Esophagus muscularis mucosa (tissue), 4 donors: Measurements from ENCODE around the gene PPDPF. TPM values are rescaled to one million over a fixed set of nuclear protein-coding genes. Genes with fewer than 3 reads are reported as not detected.

ENCODE experiments used
- DNase-seq: peaks from one replicate; pipeline ENCODE4 v3.0.0-alpha.2; 2017; ENCODE audit errors: extremely low spot score
- H3K27ac ChIP-seq, 4 donors: fragments of 200-600 bp; sonication (generic); replicated peaks in 1 of 4; 1 replicate in 3 of 4; 2 replicates in 1 of 4; pipeline ENCODE4 v1.5.1; 2016 to 2019; ENCODE audit warnings: mild to moderate bottlenecking in 1 of 4
- H3K27me3 ChIP-seq, 4 donors: fragments of 200-600 bp; sonication (generic); one replicate each; pipeline versions ENCODE4 v1.5.1 to v1.6.0; 2016 to 2019
- H3K36me3 ChIP-seq, 4 donors: fragments of 200-600 bp; sonication (generic); one replicate each; pipeline ENCODE4 v1.5.1; 2016 to 2019
- H3K4me1 ChIP-seq, 4 donors: fragments of 200-600 bp; sonication (generic); one replicate each; pipeline ENCODE4 v1.5.1; 2016 to 2019
- H3K4me3 ChIP-seq, 4 donors: fragments of 200-600 bp; sonication (generic); 1 replicate in 2 of 4; 2 replicates in 2 of 4; pipeline ENCODE4 v1.5.1; 2016 to 2019; ENCODE audit warnings: mild to moderate bottlenecking in 4 of 4, moderate library complexity in 1 of 4
- H3K9me3 ChIP-seq, 4 donors: fragments of 200-600 bp; sonication (generic); 1 replicate in 3 of 4; 2 replicates in 1 of 4; pipeline ENCODE4 v1.5.1; 2016 to 2019
- CTCF ChIP-seq, 3 experiments: fragments of 200-600 bp in 2 of 3; fragments of 450-650 bp in 1 of 3; sonication (generic) in 2 of 3; IDR thresholded peaks; one replicate each; pipeline ENCODE4 v1.5.1; 2017 to 2019; ENCODE audit warnings: antibody characterized with exemption in 3 of 3, mild to moderate bottlenecking in 2 of 3, moderate library complexity in 1 of 3
- EP300 ChIP-seq: sonication (generic); formaldehyde crosslinking; IDR thresholded peaks from one replicate; pipeline ENCODE4 v1.6.1; 2017; ENCODE audit warnings: antibody characterized with exemption
- POLR2A ChIP-seq: fragments of 450-650 bp; IDR thresholded peaks from one replicate; pipeline ENCODE4 v1.6.1; 2017; ENCODE audit warnings: antibody characterized with exemption, moderate library complexity, mild to moderate bottlenecking, low read depth
- POLR2AphosphoS5 ChIP-seq, 2 donors: sonication (generic); formaldehyde crosslinking; IDR thresholded peaks; one replicate each; pipeline ENCODE4 v1.6.1; 2017; ENCODE audit warnings: antibody characterized with exemption in 2 of 2
- WGBS: methylation state at CpG from one replicate; pipeline ENCODE4 v1.1.5; 2018; 5-methylcytosine and 5-hydroxymethylcytosine counted together
- intact Hi-C: fragments of 100-400 bp; cut with DNase I; formaldehyde crosslinking; loops from one replicate; pipeline ENCODE4 v1.15.1; 2023
- total RNA-seq, 4 donors: library from RNA; depleted of rRNA; stranded (reverse); fragments of >200 nt; gene quantifications; one replicate each; pipeline versions ENCODE4 v1.1.0 to v1.2.1, GENCODE V29; 2016

The PPDPF gene
- total RNA-seq, 4 donors from 2014 or later, result 150 to 291 (median 270) TPM

DNA sequence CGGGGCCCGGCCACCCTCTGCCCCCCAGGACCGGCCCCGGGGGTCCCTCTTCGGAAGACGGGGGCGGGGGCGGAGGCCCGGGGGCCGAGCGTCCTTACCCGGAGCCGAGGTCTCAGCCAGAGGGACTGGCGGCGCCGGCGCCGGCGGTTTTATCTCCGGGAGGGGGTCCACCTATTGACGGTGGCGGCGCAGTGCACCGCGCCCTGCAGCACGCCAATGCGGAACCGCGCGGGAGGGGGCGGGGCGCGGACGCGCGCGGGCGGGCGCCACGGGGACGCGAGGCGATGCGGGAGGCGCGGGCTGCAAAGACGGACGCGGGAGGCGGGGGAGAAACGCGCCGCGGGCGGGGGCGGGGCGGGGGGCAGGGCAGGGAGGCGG lies 21.6 kb upstream of the PPDPF start, which contains the start of gene EEF1A2:
Gene EEF1A2 (minus strand): TSS at position 124 of the 378 bp plus-strand sequence. CDS start 1,320 bp downstream, outside the sequence.
- Histone ChIP-seq H3K4me1 (peaks cover 30 to 54% (median 43%) of the 10 kb centered on the region in 4 donors), H3K9me3 (peaks cover 0 to under 1% (median 0%) of the 10 kb centered on the region in 4 donors), H3K36me3 (peaks cover 0 to 20% (median 0%) of the 10 kb centered on the region in 4 donors), H3K27ac (no peak within 1 kb of the TSS), H3K4me3 (peak within 1 kb of the TSS; percentile 51 to 64 (median 52)), H3K27me3 (peaks cover 4 to 95% (median 35%) of the 10 kb centered on the region in 4 donors)
- DNase-seq, result no peak
- intact Hi-C loops, result no loop called here
- TF ChIP-seq POLR2A (no peak), CTCF (IDR thresholded peaks at IDR 0.05) (peak in 1 of 3 experiments; percentile 31)
- 6% methylated on average over 21 of the region's 58 CpGs for WGBS

DNA sequence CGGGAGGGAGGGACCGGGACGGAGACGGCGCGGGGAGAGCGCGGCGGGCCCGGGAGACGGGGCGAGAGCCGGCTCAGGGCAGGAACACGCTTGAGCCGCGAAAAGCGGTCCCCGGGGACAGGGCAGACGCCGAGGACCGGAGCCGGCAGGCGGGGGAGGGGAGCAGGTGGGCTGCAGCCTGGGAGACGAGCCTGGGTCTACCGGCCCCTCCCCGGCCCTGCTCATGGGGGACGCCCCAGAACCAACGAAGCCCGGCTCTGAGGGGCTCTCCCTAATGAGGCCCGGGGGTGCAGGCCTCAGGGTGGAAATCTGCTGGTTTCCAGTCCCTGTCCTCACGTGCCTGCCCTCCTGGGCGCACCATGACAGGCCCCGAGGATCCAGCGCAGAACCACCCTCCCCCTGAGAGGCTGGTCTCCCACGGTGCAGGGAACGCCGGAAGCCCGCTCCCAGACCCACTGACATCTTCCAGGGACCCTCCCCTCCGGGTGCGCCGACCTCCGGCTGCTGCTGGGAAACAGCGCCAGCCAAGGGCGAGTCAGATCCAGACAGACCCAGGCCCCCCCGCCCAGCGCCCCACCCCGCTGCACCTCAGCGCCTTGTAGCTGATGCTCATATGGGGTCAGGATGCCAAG lies 21.1 kb upstream of the PPDPF start:
- TF ChIP-seq CTCF (IDR thresholded peaks at IDR 0.05) (no peak), POLR2AphosphoS5 (IDR thresholded peaks at IDR 0.05) (no peak), POLR2A (no peak), EP300 (no peak)
- WGBS, result 8% methylated on average over 28 of the region's 48 CpGs
- intact Hi-C loops, result no loop called here
- peaks cover 4 to 96% (median 35%) of the 10 kb centered on the region in 4 donors for H3K27me3 ChIP-seq
- peak overlapping the region; percentile 51 to 64 (median 52) for H3K4me3 ChIP-seq
- no peak overlapping the region for H3K27ac ChIP-seq
- peaks cover 0 to 15% (median 0%) of the 10 kb centered on the region in 4 donors for H3K36me3 ChIP-seq
- H3K9me3 ChIP-seq, result peaks cover 0 to 5% (median 3%) of the 10 kb centered on the region in 4 donors
- H3K4me1 ChIP-seq, result peaks cover 30 to 54% (median 43%) of the 10 kb centered on the region in 4 donors
- no peak for DNase-seq

- Histone ChIP-seq H3K4me1 (peaks cover 30 to 54% (median 43%) of the 10 kb centered on the region in 4 donors), H3K27me3 (peaks cover 4 to 94% (median 35%) of the 10 kb centered on the region in 4 donors), H3K4me3 (no peak overlapping the region), H3K27ac (no peak overlapping the region), H3K9me3 (peaks cover 0 to 14% (median 12%) of the 10 kb centered on the region in 4 donors), H3K36me3 (peaks cover 0 to 6% (median 0%) of the 10 kb centered on the region in 4 donors)
- 75% methylated on average over 4 of the region's 24 CpGs for WGBS
- DNase-seq, result no peak
- intact Hi-C loops, result no loop called here
- TF ChIP-seq POLR2AphosphoS5 (IDR thresholded peaks at IDR 0.05), result no peak
- no peak for TF ChIP-seq POLR2A
- TF ChIP-seq EP300, result no peak
- no peak for TF ChIP-seq CTCF (IDR thresholded peaks at IDR 0.05)
Measured at GRCh38 chr20:63500151-63500901, 20.2 kb upstream of the PPDPF start.

DNA sequence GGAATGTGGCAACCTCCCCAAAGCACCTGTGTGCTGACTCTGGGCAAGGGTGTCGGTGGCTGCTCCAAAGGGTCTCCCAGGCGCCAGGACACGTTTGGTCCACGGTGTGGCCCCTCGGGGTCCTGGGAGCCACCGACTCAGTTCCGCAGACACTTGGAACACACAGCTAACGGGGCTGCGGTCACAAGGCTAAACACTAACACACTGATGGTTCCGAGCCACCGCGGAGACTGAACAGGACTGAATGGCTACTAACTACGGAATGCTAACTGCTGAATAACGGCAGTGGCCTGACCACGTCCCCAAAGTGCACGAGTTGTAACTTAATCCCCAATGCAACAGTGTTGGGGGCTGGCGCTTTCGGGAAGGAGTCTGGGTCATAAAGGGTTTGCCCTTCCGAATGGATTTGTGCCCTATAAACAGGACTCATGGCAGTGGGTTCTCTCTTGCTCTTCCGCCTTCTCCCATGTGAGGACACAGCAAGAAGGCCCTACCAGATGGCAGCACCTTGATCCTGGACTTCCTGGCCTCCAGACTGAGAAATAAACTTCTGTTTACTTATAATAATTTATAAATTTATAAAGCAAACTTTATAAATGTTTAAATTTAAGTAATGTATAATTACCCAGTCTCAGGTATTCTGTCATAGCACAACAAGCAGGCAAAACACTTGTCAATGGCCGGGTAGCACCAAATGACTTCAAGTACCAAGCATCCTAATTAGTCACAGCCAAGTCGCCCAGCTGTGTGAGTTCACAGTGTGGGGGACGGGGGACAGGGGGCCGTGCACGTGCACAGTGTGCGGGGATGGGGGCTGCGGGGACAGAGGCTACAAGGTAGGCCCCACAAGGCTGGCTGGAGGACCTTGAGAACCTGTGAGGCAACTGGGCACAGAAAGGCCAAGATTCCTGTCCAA lies 19.4 kb upstream of the PPDPF start:
- TF ChIP-seq POLR2A (no peak), EP300 (no peak), CTCF (IDR thresholded peaks at IDR 0.05) (no peak), POLR2AphosphoS5 (IDR thresholded peaks at IDR 0.05) (no peak)
- H3K36me3 ChIP-seq, result no peaks in the 10 kb centered on the region
- H3K4me1 ChIP-seq, result peaks cover 25 to 47% (median 37%) of the 10 kb centered on the region in 4 donors
- H3K4me3 ChIP-seq, result no peak overlapping the region
- peaks cover 0 to 20% (median 17%) of the 10 kb centered on the region in 4 donors for H3K9me3 ChIP-seq
- WGBS, result 80% methylated on average over 22 of the region's 27 CpGs
- H3K27ac ChIP-seq, result no peak overlapping the region
- intact Hi-C loops, result no loop called here
- DNase-seq, result no peak
- peaks cover 4 to 94% (median 33%) of the 10 kb centered on the region in 4 donors for H3K27me3 ChIP-seq
